ENCODE measurements around the gene PDE5A. TPM values are rescaled to one million over a fixed set of nuclear protein-coding genes. Genes with fewer than 3 reads are reported as not detected.

The PDE5A gene
- total RNA-seq, 5 donors from 2014 or later (not counting 1 experiment from before 2014, with no cell fraction given) = 1.1 to 2.3 (median 1.6) TPM

- POLR2A ChIA-PET = no interaction called here
- Mint-ChIP-seq H3K4me1 (no peaks in the 10 kb centered on the region), H3K27me3 (no peaks in the 10 kb centered on the region), H3K36me3 (peaks cover 44% of the 10 kb centered on the region), H3K27ac (no peak overlapping the region), H3K9me3 (peaks cover 0 to 2% (median 0%) of the 10 kb centered on the region in 3 donors), H3K4me3 (no peak overlapping the region)
- no peaks in the 10 kb centered on the region for H3K27me3 ChIP-seq (replicated peaks in 1 of 2; ENCODE audit: control insufficient read depth in 2 of 2, extremely low read depth in 1 of 2, insufficient read depth in 2 of 2, low read length in 1 of 2)
- CTCF ChIA-PET = interaction anchor here in 1 of 2 donors (0.5 kb wide), 1 partner anchor 8 kb away, joined by 3 read pairs; no protein-coding TSS in a partner anchor
- H3K9me3 ChIP-seq = no peaks in the 10 kb centered on the region
- H3K4me3 ChIP-seq (ENCODE audit: control insufficient read depth in 1 of 2, extremely low read depth in 1 of 2, low read length in 1 of 2) = no peak overlapping the region
- no peak for ATAC-seq (replicated peaks in 1 of 4)
- H3K27ac ChIP-seq (ENCODE audit: low read length) = no peak overlapping the region
- H3K36me3 ChIP-seq (ENCODE audit: control insufficient read depth in 2 of 2, extremely low read depth in 1 of 2, insufficient read depth in 1 of 2, low read length in 1 of 2) = peaks cover 0 to 3% of the 10 kb centered on the region in 2 donors
- DNase-seq = no peak
- no CpG with 5 or more reads among the region's 1 CpG for WGBS (ENCODE audit: insufficient coverage)
- no peaks in the 10 kb centered on the region for H3K4me1 ChIP-seq (ENCODE audit: control insufficient read depth in 1 of 2, extremely low read depth in 1 of 2, insufficient read depth in 2 of 2, low read length in 2 of 2)
These were observed 91.0 kb downstream of the PDE5A start for GRCh38 chr4:119537586-119537985.

- Histone ChIP-seq H3K27me3 (replicated peaks in 1 of 2; ENCODE audit: control insufficient read depth in 2 of 2, extremely low read depth in 1 of 2, insufficient read depth in 2 of 2, low read length in 1 of 2) (no peaks in the 10 kb centered on the region), H3K36me3 (ENCODE audit: control insufficient read depth in 2 of 2, extremely low read depth in 1 of 2, insufficient read depth in 1 of 2, low read length in 1 of 2) (peaks cover 0 to 3% of the 10 kb centered on the region in 2 donors), H3K27ac (ENCODE audit: low read length) (no peak overlapping the region), H3K4me1 (ENCODE audit: control insufficient read depth in 1 of 2, extremely low read depth in 1 of 2, insufficient read depth in 2 of 2, low read length in 2 of 2) (no peaks in the 10 kb centered on the region), H3K4me3 (ENCODE audit: control insufficient read depth in 1 of 2, extremely low read depth in 1 of 2, low read length in 1 of 2) (no peak overlapping the region), H3K9me3 (no peaks in the 10 kb centered on the region)
- H3K36me3 Mint-ChIP-seq = peaks cover 41% of the 10 kb centered on the region
- H3K4me3 Mint-ChIP-seq = no peak overlapping the region
- H3K9me3 Mint-ChIP-seq = peaks cover 0 to 2% (median 0%) of the 10 kb centered on the region in 3 donors
- ChIA-PET POLR2A (no interaction called here), CTCF (interaction anchor here in 1 of 2 donors (0.5 kb wide), 1 partner anchor 8 kb away, joined by 3 read pairs; no protein-coding TSS in a partner anchor)
- whole genome bisulfite sequencing (ENCODE audit: insufficient coverage) = 77% methylated on average over 4 of the region's 6 CpGs
- H3K4me1 Mint-ChIP-seq = no peaks in the 10 kb centered on the region
- ATAC-seq (replicated peaks in 1 of 4) = no peak
- DNase-seq = no peak
- no peak overlapping the region for H3K27ac Mint-ChIP-seq
- no peaks in the 10 kb centered on the region for H3K27me3 Mint-ChIP-seq
These were observed 91.8 kb downstream of the PDE5A start for GRCh38 chr4:119536572-119537528.

GRCh38 chr4:119532319-119532718 lies 96.3 kb downstream of the PDE5A start:
- ATAC-seq (replicated peaks in 1 of 4) = no peak
- Mint-ChIP-seq H3K36me3 (peaks cover 53% of the 10 kb centered on the region), H3K27ac (no peak overlapping the region), H3K27me3 (no peaks in the 10 kb centered on the region), H3K4me3 (no peak overlapping the region), H3K9me3 (peaks cover 0 to 2% (median 0%) of the 10 kb centered on the region in 3 donors), H3K4me1 (no peaks in the 10 kb centered on the region)
- ChIA-PET POLR2A (interaction anchor here (0.6 to 0.9 kb wide), 2 partner anchors 21 to 524 kb away, joined by 3 to 5 read pairs; no protein-coding TSS in a partner anchor), CTCF (no interaction called here)
- no peaks in the 10 kb centered on the region for H3K9me3 ChIP-seq
- no peak overlapping the region for H3K27ac ChIP-seq (ENCODE audit: low read length)
- H3K4me3 ChIP-seq (ENCODE audit: control insufficient read depth in 1 of 2, extremely low read depth in 1 of 2, low read length in 1 of 2) = no peak overlapping the region
- 100% methylated on average over 1 of the region's 1 CpG for WGBS (ENCODE audit: insufficient coverage)
- H3K27me3 ChIP-seq (replicated peaks in 1 of 2; ENCODE audit: control insufficient read depth in 2 of 2, extremely low read depth in 1 of 2, insufficient read depth in 2 of 2, low read length in 1 of 2) = no peaks in the 10 kb centered on the region
- no peaks in the 10 kb centered on the region for H3K4me1 ChIP-seq (ENCODE audit: control insufficient read depth in 1 of 2, extremely low read depth in 1 of 2, insufficient read depth in 2 of 2, low read length in 2 of 2)
- peaks cover 0 to 3% of the 10 kb centered on the region in 2 donors for H3K36me3 ChIP-seq (ENCODE audit: control insufficient read depth in 2 of 2, extremely low read depth in 1 of 2, insufficient read depth in 1 of 2, low read length in 1 of 2)
- no peak for DNase-seq

- POLR2A ChIA-PET = no interaction called here
These were observed 98.8 kb downstream of the PDE5A start for GRCh38 chr4:119529788-119530187.

GRCh38 chr4:119526786-119527550 lies 101.6 kb downstream of the PDE5A start:
- Histone ChIP-seq H3K4me3 (ENCODE audit: control insufficient read depth in 1 of 2, extremely low read depth in 1 of 2, low read length in 1 of 2) (no peak overlapping the region), H3K27me3 (replicated peaks in 1 of 2; ENCODE audit: control insufficient read depth in 2 of 2, extremely low read depth in 1 of 2, insufficient read depth in 2 of 2, low read length in 1 of 2) (no peaks in the 10 kb centered on the region), H3K27ac (ENCODE audit: low read length) (no peak overlapping the region), H3K4me1 (ENCODE audit: control insufficient read depth in 1 of 2, extremely low read depth in 1 of 2, insufficient read depth in 2 of 2, low read length in 2 of 2) (no peaks in the 10 kb centered on the region), H3K9me3 (no peaks in the 10 kb centered on the region), H3K36me3 (ENCODE audit: control insufficient read depth in 2 of 2, extremely low read depth in 1 of 2, insufficient read depth in 1 of 2, low read length in 1 of 2) (no peaks in the 10 kb centered on the region)
- H3K4me3 Mint-ChIP-seq = no peak overlapping the region
- CTCF ChIA-PET = no interaction called here
- POLR2A ChIA-PET = no interaction called here
- DNase-seq (no peak), ATAC-seq (replicated peaks in 1 of 4) (no peak)
- H3K36me3 Mint-ChIP-seq = peaks cover 25% of the 10 kb centered on the region
- no peaks in the 10 kb centered on the region for H3K27me3 Mint-ChIP-seq
- WGBS (ENCODE audit: insufficient coverage) = no CpG with 5 or more reads among the region's 2 CpGs
- no peaks in the 10 kb centered on the region for H3K9me3 Mint-ChIP-seq
- peaks cover 0 to 8% (median 0%) of the 10 kb centered on the region in 3 donors for H3K4me1 Mint-ChIP-seq
- H3K27ac Mint-ChIP-seq = no peak overlapping the region

More at GRCh38 chr4:119529788-119530187, 98.8 kb downstream of the PDE5A start:
- no peaks in the 10 kb centered on the region for H3K9me3 ChIP-seq
- no peak overlapping the region for H3K4me3 ChIP-seq (ENCODE audit: control insufficient read depth in 1 of 2, extremely low read depth in 1 of 2, low read length in 1 of 2)
- CTCF ChIA-PET = no interaction called here
- Mint-ChIP-seq H3K4me3 (no peak overlapping the region), H3K9me3 (peaks cover 0 to under 1% (median 0%) of the 10 kb centered on the region in 3 donors), H3K36me3 (peaks cover 40% of the 10 kb centered on the region), H3K4me1 (no peaks in the 10 kb centered on the region), H3K27ac (no peak overlapping the region), H3K27me3 (no peaks in the 10 kb centered on the region)
- WGBS (ENCODE audit: insufficient coverage) = 100% methylated on average over 3 of the region's 3 CpGs
- DNase-seq (no peak), ATAC-seq (replicated peaks in 1 of 4) (no peak)
- H3K27me3 ChIP-seq (replicated peaks in 1 of 2; ENCODE audit: control insufficient read depth in 2 of 2, extremely low read depth in 1 of 2, insufficient read depth in 2 of 2, low read length in 1 of 2) = no peaks in the 10 kb centered on the region
- H3K4me1 ChIP-seq (ENCODE audit: control insufficient read depth in 1 of 2, extremely low read depth in 1 of 2, insufficient read depth in 2 of 2, low read length in 2 of 2) = no peaks in the 10 kb centered on the region
- no peak overlapping the region for H3K27ac ChIP-seq (ENCODE audit: low read length)
- no peaks in the 10 kb centered on the region for H3K36me3 ChIP-seq (ENCODE audit: control insufficient read depth in 2 of 2, extremely low read depth in 1 of 2, insufficient read depth in 1 of 2, low read length in 1 of 2)

All from T-cell (primary cell).